ENCODE data around the gene FILIP1L.

FILIP1L gene

GRCh38 chr3:99966662-99967416, 147.5 kb downstream of the FILIP1L start:
- DNase-seq = no peak

- DNase-seq = no peak
These were observed 148.5 kb downstream of the FILIP1L start for GRCh38 chr3:99965681-99966408.

GRCh38 chr3:99965077-99965476, 149.2 kb downstream of the FILIP1L start:
- no peak for DNase-seq

- no peak for DNase-seq
These were observed 151.6 kb downstream of the FILIP1L start for GRCh38 chr3:99962703-99963102.

- no peak for DNase-seq
These were observed 152.4 kb downstream of the FILIP1L start for GRCh38 chr3:99961756-99962515.

- DNase-seq = no peak
These were observed 153.4 kb downstream of the FILIP1L start for GRCh38 chr3:99960941-99961340.

- DNase-seq = no peak
These were observed 154.0 kb downstream of the FILIP1L start for GRCh38 chr3:99960123-99960878.

- DNase-seq = no peak
These were observed 155.9 kb downstream of the FILIP1L start for GRCh38 chr3:99958222-99958912.

- DNase-seq = no peak
These were observed 157.0 kb downstream of the FILIP1L start for GRCh38 chr3:99957151-99957796.

- DNase-seq = no peak
These were observed 158.3 kb downstream of the FILIP1L start for GRCh38 chr3:99955773-99956562.

- DNase-seq = no peak
These were observed 159.2 kb downstream of the FILIP1L start for GRCh38 chr3:99954914-99955644.

- no peak for DNase-seq
These were observed 160.7 kb downstream of the FILIP1L start for GRCh38 chr3:99953596-99953995.

- no peak for DNase-seq
These were observed 162.0 kb downstream of the FILIP1L start for GRCh38 chr3:99952306-99952705.

GRCh38 chr3:99951701-99952100, 162.6 kb downstream of the FILIP1L start:
- no peak for DNase-seq

- DNase-seq = no peak
These were observed 163.4 kb downstream of the FILIP1L start for GRCh38 chr3:99950921-99951320.

GRCh38 chr3:99949956-99950670, 164.2 kb downstream of the FILIP1L start:
- DNase-seq = no peak

GRCh38 chr3:99948467-99949089, 165.7 kb downstream of the FILIP1L start:
- no peak for DNase-seq

- DNase-seq = no peak
These were observed 166.9 kb downstream of the FILIP1L start for GRCh38 chr3:99947356-99947755.

All from activated CD4-positive, alpha-beta T cell treated with anti-CD3 and anti-CD28 coated beads, Interleukin-10, Interleukin-2, amounts not matched to agents 100 ng/mL and 50 ng/mL, durations not matched to agents 16 hours and 8 hours (primary cell).